HG02763 (cell line): ENCODE measurements around the gene GMPR.
A peak's percentile ranks its signal among the peaks of the same experiment; 100 is the strongest.

ENCODE experiments used
- ATAC-seq: cut with Tn5 transposase; IDR thresholded peaks from one replicate; pipeline ENCODE4 v1.9.1; 2021; ENCODE audit warnings: mild to moderate bottlenecking, moderate library complexity; ENCODE audit not compliant: unreplicated experiment

The GMPR gene

DNA sequence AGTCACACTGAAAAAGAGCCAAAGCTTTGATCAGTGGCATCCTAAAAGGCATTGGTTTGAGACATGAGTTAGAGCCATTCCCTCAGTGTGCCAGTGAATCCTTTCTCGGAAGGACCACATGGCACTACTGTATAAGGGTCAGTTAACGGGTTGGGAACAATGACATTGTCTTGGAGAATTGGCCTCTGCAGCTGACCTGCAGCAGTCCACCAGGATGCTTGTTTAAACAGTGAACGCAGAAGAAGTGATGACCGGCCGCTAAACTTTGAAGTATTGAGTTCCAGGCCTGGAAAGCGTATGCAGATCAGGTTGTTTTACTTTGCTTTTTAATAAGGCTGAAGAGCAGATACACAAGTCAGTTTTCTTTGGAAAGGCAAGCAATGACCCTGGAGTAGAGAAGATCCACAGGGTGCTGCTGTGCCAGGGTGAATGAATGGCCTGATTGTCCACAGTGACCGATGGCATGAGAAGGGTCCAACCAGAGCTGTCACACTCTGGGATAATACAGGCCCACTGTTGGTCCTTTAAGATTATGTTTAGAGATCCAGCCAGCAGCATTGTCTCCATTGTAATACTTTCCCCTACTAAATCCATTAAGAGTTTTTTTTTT, 57.8 kb downstream of the GMPR start:
- no peak for ATAC-seq

GRCh38 chr6:16299861-16300260, 61.5 kb downstream of the GMPR start:
- ATAC-seq = no peak

DNA sequence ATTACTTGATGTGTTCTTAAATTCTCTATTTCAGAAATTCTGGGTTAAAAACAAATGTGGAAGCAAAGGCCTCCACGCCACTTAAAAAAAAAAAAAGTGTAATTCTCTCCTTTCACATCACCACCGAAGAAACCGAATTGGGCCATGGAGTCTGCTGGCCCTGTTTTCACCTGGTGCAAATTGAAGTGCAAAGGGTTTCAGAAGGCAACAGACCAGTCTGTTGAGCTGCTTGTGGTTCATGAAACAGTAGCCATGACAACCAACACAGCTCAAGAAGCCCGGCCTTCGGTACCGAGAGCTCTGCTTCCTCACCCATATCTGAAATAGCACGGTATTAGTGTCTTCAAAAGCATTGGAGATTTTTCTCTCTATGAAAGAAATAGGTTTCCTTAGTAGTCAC, 63.1 kb downstream of the GMPR start:
- ATAC-seq = peak; percentile 33

- ATAC-seq = no peak
Observed at GRCh38 chr6:16302721-16303552, 64.5 kb downstream of the GMPR start.

DNA sequence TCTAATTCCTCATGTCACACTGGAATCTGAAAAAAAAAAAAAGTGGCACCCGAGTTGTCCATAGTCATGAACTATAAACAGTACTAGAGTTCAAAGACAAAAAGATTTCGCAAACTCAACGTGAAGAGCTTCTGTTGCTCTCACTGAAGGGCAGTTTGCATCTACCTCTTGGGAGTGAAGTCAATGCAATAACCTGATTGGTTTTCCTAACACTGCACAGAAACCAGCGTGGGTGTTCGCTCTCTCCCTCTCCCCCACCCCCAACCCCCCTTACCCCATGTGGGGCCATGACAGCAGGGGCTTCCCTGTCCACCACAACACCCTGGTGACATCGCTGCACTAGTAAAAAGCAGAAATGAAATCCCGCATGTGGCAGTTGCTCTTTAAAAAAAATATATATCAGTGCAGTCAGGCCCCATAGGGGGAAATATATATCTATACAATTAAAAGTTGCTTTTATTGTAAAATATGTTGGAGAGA, 66.9 kb downstream of the GMPR start:
- ATAC-seq = peak; percentile 88

GRCh38 chr6:16305788-16306187, 67.4 kb downstream of the GMPR start:
- peak; percentile 18 for ATAC-seq

DNA sequence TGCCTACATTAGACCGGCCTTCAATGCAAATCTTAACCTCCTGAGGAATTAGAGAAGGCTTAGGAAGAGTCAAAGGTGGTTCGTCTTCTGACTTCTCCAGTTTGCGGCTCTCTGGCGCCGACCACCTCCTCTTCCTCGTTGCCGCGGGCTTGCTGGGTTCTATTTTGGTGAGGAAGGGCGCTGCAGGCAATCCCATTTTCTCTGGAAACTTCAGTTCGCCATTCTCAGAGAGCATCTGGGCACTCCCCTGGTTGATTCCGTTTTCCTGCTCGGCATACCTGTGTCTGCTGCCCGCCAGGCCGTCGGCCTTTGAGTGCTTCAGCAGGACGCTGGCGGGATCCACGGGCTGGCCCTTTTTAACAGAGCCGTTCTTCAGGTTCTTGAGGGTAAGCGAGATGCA, 67.9 kb downstream of the GMPR start:
- no peak for ATAC-seq

- ATAC-seq = no peak
Observed at GRCh38 chr6:16311763-16312162, 73.4 kb downstream of the GMPR start.

DNA sequence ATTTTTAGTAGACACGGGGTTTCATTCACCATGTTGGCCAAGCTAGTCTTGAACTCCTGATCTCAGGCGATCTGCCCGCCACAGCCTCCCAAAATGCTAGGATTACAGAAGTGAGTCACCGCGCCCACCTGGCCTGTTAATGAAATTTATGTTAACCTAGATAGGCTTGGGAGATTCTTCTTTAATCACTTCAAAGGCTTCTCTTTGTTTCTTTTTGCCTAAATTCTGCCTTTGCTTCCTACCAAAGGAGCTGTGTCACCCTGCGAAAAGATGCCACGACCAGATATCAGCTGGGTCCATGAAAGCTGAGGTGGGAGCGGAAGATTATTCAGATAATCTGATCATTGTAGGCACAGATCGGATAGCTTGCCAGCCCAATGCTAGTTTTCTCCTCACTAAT, 75.3 kb downstream of the GMPR start:
- no peak for ATAC-seq

DNA sequence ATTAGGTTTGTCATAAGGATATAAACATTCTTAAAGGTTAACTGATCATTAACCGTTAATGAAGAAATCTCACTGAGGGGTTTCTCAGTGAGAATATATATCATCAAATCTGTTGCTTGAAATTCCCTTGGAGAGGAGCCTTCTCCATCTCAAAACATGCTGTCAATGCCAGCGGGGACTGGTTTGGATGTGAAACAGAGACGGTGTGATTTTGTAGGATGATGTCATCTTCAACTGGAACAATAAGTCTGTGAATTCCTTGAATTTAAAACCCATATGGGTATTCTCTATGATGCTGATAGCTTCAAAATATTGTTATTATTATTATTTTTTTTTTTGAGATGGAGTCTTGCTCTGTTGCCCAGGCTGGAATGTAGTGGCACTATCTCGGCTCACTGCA, 75.9 kb downstream of the GMPR start:
- ATAC-seq = no peak

GRCh38 chr6:16316741-16317251, 78.4 kb downstream of the GMPR start:
- no peak for ATAC-seq

- no peak for ATAC-seq
Observed at GRCh38 chr6:16318538-16318937, 80.2 kb downstream of the GMPR start.

DNA sequence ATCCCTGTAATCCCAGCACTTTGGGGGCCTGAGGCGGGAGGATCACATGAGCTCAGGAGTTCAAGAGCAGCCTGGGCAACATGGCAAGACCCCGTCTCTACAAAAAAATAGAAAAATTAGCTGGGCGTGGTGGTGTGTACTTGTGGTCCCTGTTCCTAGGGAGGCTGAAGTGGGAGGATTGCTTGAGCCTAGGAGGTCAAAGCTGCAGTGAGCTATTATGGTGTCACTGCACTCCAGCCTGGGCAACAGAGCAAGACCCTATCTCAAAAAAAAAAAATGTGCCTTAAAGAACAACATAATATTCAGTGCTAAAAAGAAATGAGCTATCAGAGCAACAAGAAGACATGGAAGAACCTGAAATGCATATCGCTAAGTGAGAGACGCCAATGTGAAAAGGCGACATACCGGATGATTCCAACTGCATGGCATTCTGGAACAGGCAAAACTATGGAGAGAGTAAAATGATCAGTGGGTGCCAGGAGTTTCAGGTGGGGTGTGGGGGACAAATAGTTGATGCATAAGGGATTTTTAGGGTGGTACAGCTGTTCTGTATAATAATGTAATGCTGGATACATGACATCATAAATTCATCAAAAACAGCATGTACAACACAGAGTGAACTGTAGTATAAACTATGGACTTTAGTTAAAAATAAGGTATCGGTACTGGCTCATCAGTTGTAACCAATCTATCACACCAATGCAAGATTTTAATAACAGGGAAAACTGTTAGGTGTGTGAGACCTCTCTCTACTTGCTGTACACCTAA, 80.8 kb downstream of the GMPR start:
- no peak for ATAC-seq

GRCh38 chr6:16319813-16320532, 81.6 kb downstream of the GMPR start:
- ATAC-seq = peak; percentile 52

DNA sequence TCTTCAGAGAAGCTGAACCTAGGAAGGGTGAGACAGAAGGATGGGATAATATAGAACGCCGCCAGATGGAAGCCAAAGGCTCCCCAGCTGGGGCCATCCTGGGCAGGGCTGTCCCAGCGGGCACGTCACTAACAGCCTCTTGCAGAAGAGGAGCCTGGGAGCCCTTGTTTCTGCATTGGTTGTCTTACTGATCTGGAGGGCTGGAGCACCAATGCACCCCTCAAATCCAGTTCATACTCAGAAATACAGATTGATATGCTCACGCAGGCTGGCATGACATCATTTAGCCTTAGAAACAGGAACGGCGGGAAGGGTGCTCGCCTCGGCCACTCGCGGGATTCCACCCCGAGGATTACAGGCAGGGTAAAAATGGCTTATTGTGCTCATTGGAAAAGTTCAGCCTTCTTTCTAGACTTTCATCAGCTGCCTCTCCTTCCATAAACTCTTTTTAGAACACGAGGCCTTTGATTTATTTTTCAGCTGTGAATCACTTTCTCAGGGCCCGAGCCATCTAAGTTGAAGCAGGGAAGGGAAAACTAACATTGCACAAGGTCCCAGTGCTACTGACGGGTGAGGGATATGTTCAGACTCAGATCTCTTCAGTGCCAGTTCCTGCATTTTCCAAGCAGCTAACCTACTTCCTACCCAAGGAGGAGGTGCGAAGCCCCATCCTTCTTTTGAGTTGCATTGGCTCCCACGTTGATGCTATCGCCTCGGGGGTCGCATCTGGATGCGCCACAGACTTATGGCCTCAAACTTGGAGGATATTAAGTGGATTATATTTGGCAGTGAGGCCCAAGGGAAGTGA, 82.3 kb downstream of the GMPR start:
- no peak for ATAC-seq

GRCh38 chr6:16321341-16321710, 82.9 kb downstream of the GMPR start:
- no peak for ATAC-seq

DNA sequence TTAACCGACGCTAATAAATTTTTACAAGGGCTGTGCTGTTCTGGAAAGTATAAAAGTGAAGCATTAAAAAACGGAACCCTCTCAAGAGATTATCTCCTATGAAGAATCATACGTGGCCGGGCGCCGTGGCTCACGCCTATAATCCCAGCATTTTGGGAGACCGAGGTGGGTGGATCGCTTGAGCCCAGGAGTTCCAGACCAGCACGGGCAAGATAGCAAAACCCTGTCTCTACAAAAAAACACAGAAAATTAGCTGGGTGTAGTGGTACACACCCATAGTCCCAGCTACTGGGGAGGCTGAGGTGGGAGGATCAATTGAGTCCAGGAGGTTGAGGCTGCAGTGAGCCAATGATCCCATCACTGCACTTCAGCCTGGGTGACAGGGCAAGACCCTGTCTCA, 83.4 kb downstream of the GMPR start:
- ATAC-seq = no peak

GRCh38 chr6:16322666-16323312, 84.4 kb downstream of the GMPR start:
- ATAC-seq = peak; percentile 74

DNA sequence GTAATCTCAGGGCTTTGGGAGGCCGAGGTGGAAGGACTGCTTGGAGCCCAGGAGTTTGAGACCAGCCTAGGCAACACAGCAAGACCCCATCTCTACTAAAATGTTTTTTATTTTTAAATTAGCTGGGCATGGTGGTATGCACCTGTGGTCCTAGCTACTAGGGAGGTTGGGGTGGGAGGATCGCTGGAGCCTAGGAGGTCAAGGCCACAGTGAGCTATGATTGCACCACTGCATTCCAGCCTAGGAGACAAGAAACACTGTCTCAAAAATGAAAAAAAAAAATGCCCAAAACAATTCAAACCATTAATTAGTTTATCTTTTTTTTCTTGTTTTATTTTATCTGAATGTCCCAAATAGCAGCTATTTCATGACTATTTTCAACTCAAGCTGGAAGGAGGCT, 85.8 kb downstream of the GMPR start:
- no peak for ATAC-seq
